ENCODE data around the gene PDIA6. TPM values are rescaled to one million over a fixed set of nuclear protein-coding genes. Genes with fewer than 3 reads are reported as not detected.

PDIA6 gene
- total RNA-seq, 1 experiment from 2014 or later: 149 TPM

DNA sequence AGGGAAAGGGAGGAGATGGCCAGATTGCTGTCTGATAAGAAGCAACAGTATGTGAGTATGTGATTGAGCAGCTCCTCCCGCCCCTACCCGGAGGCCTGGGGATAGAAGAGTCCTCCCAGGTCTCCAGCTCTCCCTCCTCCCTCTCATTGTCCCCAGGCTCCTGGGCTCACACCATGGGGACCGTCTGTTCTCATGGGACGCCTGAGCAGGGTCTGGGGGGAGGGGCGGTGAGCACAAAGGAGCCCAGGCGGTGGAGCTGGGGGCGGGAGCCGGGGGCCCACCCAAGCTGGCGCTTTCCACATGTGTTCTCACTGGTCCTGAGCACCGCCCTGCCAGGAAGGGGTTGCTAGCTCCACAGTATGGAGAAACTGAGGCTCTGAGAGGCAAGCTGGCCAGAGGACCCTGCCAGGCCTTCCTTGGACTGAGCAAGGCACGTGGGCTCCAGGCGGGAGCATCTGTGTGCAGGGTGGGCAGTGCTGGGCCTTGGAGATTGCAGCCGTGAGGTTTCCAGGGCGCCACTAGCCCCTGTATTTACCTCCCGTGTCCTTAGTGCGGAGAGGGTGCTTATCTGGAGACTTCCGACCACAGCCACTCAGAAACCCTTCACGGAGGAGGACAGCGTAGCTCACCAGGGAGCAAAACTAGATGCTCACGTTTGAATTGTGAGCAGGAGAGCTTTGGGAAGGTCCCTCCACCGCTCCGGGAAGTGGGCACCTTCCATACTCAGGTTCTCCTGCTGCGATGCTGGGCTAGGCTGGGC, 37.4 kb downstream of the PDIA6 start:
- no peaks in the 10 kb centered on the region for H3K9me3 ChIP-seq (ENCODE audit: control insufficient read depth in 1 of 2, insufficient read depth in 1 of 2, low read depth in 1 of 2, low read length in 2 of 2)
- RAD21 ChIA-PET (ENCODE audit: low non-redundant PET in 1 of 2, low total read pairs in 2 of 2, uncharacterized antibody in 2 of 2, unreplicated experiment in 2 of 2): no interaction called here
- H4K20me1 ChIP-seq (ENCODE audit: insufficient read depth): no peaks in the 10 kb centered on the region
- H3K9ac ChIP-seq (ENCODE audit: low read length): no peak overlapping the region
- no peaks in the 10 kb centered on the region for H3K79me2 ChIP-seq (ENCODE audit: insufficient read depth, low read length)
- no peak overlapping the region for H3K4me2 ChIP-seq (ENCODE audit: low read length)
- no peaks in the 10 kb centered on the region for H3K9me2 ChIP-seq (ENCODE audit: insufficient read depth)
- H3K36me3 ChIP-seq (ENCODE audit: control insufficient read depth in 1 of 2, insufficient read depth in 2 of 2, low read length in 2 of 2): peaks cover 0 to 3% of the 10 kb centered on the region in 2 experiments; a peak in 1 of 4 replicates
- no peak overlapping the region for H2AFZ ChIP-seq (ENCODE audit: low read depth, low read length, poor library complexity, severe bottlenecking)
- no TSS peak for BruUV-seq (replicated peaks)
- no peaks in the 10 kb centered on the region for H3K4me1 ChIP-seq (ENCODE audit: control insufficient read depth in 1 of 2, insufficient read depth in 2 of 2, low read length in 2 of 2)
- TF ChIP-seq, protein P1, sequence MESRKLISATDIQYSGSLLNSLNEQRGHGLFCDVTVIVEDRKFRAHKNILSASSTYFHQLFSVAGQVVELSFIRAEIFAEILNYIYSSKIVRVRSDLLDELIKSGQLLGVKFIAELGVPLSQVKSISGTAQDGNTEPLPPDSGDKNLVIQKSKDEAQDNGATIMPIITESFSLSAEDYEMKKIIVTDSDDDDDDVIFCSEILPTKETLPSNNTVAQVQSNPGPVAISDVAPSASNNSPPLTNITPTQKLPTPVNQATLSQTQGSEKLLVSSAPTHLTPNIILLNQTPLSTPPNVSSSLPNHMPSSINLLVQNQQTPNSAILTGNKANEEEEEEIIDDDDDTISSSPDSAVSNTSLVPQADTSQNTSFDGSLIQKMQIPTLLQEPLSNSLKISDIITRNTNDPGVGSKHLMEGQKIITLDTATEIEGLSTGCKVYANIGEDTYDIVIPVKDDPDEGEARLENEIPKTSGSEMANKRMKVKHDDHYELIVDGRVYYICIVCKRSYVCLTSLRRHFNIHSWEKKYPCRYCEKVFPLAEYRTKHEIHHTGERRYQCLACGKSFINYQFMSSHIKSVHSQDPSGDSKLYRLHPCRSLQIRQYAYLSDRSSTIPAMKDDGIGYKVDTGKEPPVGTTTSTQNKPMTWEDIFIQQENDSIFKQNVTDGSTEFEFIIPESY (IDR thresholded peaks at IDR 0.05; ENCODE audit: extremely low read depth, insufficient replicate concordance, low read length): no peak
- TF ChIP-seq YY1 (IDR thresholded peaks at IDR 0.05; ENCODE audit: extremely low read depth, insufficient replicate concordance, low read depth, low read length): no peak
- no peak for TF ChIP-seq EZH2 (IDR thresholded peaks at IDR 0.05)
- TF ChIP-seq, protein P2, sequence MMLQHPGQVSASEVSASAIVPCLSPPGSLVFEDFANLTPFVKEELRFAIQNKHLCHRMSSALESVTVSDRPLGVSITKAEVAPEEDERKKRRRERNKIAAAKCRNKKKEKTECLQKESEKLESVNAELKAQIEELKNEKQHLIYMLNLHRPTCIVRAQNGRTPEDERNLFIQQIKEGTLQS (IDR thresholded peaks at IDR 0.05): no peak
- no peak for TF ChIP-seq JUND (IDR thresholded peaks at IDR 0.05)
- TF ChIP-seq, protein P3, sequence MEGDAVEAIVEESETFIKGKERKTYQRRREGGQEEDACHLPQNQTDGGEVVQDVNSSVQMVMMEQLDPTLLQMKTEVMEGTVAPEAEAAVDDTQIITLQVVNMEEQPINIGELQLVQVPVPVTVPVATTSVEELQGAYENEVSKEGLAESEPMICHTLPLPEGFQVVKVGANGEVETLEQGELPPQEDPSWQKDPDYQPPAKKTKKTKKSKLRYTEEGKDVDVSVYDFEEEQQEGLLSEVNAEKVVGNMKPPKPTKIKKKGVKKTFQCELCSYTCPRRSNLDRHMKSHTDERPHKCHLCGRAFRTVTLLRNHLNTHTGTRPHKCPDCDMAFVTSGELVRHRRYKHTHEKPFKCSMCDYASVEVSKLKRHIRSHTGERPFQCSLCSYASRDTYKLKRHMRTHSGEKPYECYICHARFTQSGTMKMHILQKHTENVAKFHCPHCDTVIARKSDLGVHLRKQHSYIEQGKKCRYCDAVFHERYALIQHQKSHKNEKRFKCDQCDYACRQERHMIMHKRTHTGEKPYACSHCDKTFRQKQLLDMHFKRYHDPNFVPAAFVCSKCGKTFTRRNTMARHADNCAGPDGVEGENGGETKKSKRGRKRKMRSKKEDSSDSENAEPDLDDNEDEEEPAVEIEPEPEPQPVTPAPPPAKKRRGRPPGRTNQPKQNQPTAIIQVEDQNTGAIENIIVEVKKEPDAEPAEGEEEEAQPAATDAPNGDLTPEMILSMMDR (IDR thresholded peaks at IDR 0.05 in 2 of 3, conservative IDR thresholded peaks at IDR 0.05 in 1 of 3; ENCODE audit: borderline replicate concordance in 1 of 3, insufficient read depth in 1 of 3, low read depth in 2 of 3, low read length in 2 of 3): no peak
- TF ChIP-seq TCF7L2 (IDR thresholded peaks at IDR 0.05; ENCODE audit: borderline replicate concordance, extremely low read depth, insufficient read depth, insufficient read length): no peak
- no peak for TF ChIP-seq CBX3 (IDR thresholded peaks at IDR 0.05; ENCODE audit: low read depth)
- TF ChIP-seq, protein P4, sequence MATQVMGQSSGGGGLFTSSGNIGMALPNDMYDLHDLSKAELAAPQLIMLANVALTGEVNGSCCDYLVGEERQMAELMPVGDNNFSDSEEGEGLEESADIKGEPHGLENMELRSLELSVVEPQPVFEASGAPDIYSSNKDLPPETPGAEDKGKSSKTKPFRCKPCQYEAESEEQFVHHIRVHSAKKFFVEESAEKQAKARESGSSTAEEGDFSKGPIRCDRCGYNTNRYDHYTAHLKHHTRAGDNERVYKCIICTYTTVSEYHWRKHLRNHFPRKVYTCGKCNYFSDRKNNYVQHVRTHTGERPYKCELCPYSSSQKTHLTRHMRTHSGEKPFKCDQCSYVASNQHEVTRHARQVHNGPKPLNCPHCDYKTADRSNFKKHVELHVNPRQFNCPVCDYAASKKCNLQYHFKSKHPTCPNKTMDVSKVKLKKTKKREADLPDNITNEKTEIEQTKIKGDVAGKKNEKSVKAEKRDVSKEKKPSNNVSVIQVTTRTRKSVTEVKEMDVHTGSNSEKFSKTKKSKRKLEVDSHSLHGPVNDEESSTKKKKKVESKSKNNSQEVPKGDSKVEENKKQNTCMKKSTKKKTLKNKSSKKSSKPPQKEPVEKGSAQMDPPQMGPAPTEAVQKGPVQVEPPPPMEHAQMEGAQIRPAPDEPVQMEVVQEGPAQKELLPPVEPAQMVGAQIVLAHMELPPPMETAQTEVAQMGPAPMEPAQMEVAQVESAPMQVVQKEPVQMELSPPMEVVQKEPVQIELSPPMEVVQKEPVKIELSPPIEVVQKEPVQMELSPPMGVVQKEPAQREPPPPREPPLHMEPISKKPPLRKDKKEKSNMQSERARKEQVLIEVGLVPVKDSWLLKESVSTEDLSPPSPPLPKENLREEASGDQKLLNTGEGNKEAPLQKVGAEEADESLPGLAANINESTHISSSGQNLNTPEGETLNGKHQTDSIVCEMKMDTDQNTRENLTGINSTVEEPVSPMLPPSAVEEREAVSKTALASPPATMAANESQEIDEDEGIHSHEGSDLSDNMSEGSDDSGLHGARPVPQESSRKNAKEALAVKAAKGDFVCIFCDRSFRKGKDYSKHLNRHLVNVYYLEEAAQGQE (IDR thresholded peaks at IDR 0.05; ENCODE audit: low read depth): no peak
- no peak for TF ChIP-seq ELF1 (IDR thresholded peaks at IDR 0.05; ENCODE audit: borderline replicate concordance, low read depth)
- TF ChIP-seq SP1 (IDR thresholded peaks at IDR 0.05; ENCODE audit: low read depth): no peak
- TF ChIP-seq SRF (IDR thresholded peaks at IDR 0.05; ENCODE audit: low read depth): no peak
- TF ChIP-seq EZH2phosphoT487 (IDR thresholded peaks at IDR 0.05; ENCODE audit: borderline replicate concordance): no peak
- TF ChIP-seq SIN3A (IDR thresholded peaks at IDR 0.05; ENCODE audit: low read depth): no peak
- TF ChIP-seq POLR2A (IDR thresholded peaks at IDR 0.05; ENCODE audit: borderline replicate concordance, extremely low read depth, insufficient read depth, insufficient read length): no peak
- no peak for TF ChIP-seq POLR2AphosphoS5 (IDR thresholded peaks at IDR 0.05; ENCODE audit: low read depth, low read length)
- no peak for TF ChIP-seq ZFX (IDR thresholded peaks at IDR 0.05)
- no peaks in the 10 kb centered on the region for H3K27me3 ChIP-seq (ENCODE audit: insufficient read depth, low read length)
- no peak overlapping the region for H3K4me3 ChIP-seq (replicated peaks in 1 of 2; ENCODE audit: low read depth in 1 of 2, low read length in 2 of 2)
- intact Hi-C loops (cut with micrococcal nuclease): no loop called here
- no peak overlapping the region for H3K27ac ChIP-seq (ENCODE audit: low read depth, low read length)
- CTCF ChIA-PET: no interaction called here
- POLR2A ChIA-PET: no interaction called here
- no peak for DNase-seq (ENCODE audit: low read depth, low spot score)
- ATAC-seq: no peak
